Mucosa of rectum (tissue), 2 donors: Measurements from ENCODE around the gene TARM1.
A peak's percentile ranks its signal among the peaks of the same experiment; 100 is the strongest.

Experiments used
- H3K27ac ChIP-seq, 2 donors: one replicate each; pipeline ENCODE4 v1.7.0; 2013; ENCODE audit warnings: inconsistent platforms in 2 of 2, low read depth in 2 of 2, low read length in 2 of 2
- H3K27me3 ChIP-seq, 2 donors: one replicate each; pipeline ENCODE4 v1.7.0; 2013; ENCODE audit warnings: low read length in 2 of 2; ENCODE audit not compliant: control insufficient read depth in 2 of 2, insufficient read depth in 2 of 2
- H3K36me3 ChIP-seq, 2 donors: one replicate each; pipeline ENCODE4 v1.7.0; 2013; ENCODE audit warnings: low read length in 2 of 2; ENCODE audit not compliant: control insufficient read depth in 2 of 2, insufficient read depth in 2 of 2
- H3K4me1 ChIP-seq, 2 donors: one replicate each; pipeline ENCODE4 v1.7.0; 2013; ENCODE audit warnings: low read length in 2 of 2, mild to moderate bottlenecking in 1 of 2; ENCODE audit not compliant: control insufficient read depth in 2 of 2, insufficient read depth in 2 of 2
- H3K4me3 ChIP-seq, 2 donors: one replicate each; pipeline ENCODE4 v1.7.0; 2013; ENCODE audit warnings: low read length in 2 of 2
- H3K9ac ChIP-seq, 2 donors: one replicate each; pipeline ENCODE4 v1.7.0; 2013; ENCODE audit warnings: low read length in 2 of 2, low read depth in 1 of 2, mild to moderate bottlenecking in 1 of 2
- H3K9me3 ChIP-seq, 2 donors: one replicate each; pipeline ENCODE4 v1.7.0; 2013; ENCODE audit warnings: low read length in 2 of 2; ENCODE audit not compliant: control insufficient read depth in 2 of 2
- donor health status: healthy.
- donor health status: Normal muscosa, but diverticular disease.

Gene TARM1

GRCh38 chr19:54115109-54116063, 34.2 kb upstream of the TARM1 start, which contains the start of the genes PRPF31 and TFPT:
Gene PRPF31, plus strand, starts transcription at chr19:54115754. Its CDS starts 2,525 bp downstream, at chr19:54118279.
Gene TFPT, minus strand, starts transcription at chr19:54115657. Its CDS starts 388 bp downstream, at chr19:54115269.
- Histone ChIP-seq H3K9ac (peak within 1 kb of the TSS; percentile 88 to 95), H3K9me3 (no peaks in the 10 kb centered on the region), H3K36me3 (peaks cover 14 to 18% of the 10 kb centered on the region in 2 donors), H3K27ac (peak within 1 kb of the TSS; percentile 90 to 94), H3K4me1 (peaks cover 14 to 18% of the 10 kb centered on the region in 2 donors), H3K4me3 (peak within 1 kb of the TSS; percentile 94), H3K27me3 (no peaks in the 10 kb centered on the region)

- Histone ChIP-seq H3K4me3 (peak overlapping the region; percentile 94), H3K27ac (peak overlapping the region; percentile 19 to 94), H3K9ac (peak overlapping the region; percentile 88 to 95), H3K36me3 (peaks cover 16 to 19% of the 10 kb centered on the region in 2 donors), H3K4me1 (peaks cover 14 to 18% of the 10 kb centered on the region in 2 donors), H3K9me3 (no peaks in the 10 kb centered on the region), H3K27me3 (no peaks in the 10 kb centered on the region)
These were observed 33.4 kb upstream of the TARM1 start for GRCh38 chr19:54114340-54115108.

GRCh38 chr19:54109651-54110050, 28.5 kb upstream of the TARM1 start:
- Histone ChIP-seq H3K27ac (no peak overlapping the region), H3K9ac (no peak overlapping the region), H3K9me3 (no peaks in the 10 kb centered on the region), H3K4me1 (peaks cover 8% of the 10 kb centered on the region in 2 donors), H3K36me3 (peaks cover 42 to 53% of the 10 kb centered on the region in 2 donors), H3K27me3 (no peaks in the 10 kb centered on the region), H3K4me3 (no peak overlapping the region)

GRCh38 chr19:54108496-54108895, 27.3 kb upstream of the TARM1 start:
- Histone ChIP-seq H3K9ac (no peak overlapping the region), H3K4me3 (no peak overlapping the region), H3K36me3 (peaks cover 42 to 53% of the 10 kb centered on the region in 2 donors), H3K27me3 (no peaks in the 10 kb centered on the region), H3K9me3 (no peaks in the 10 kb centered on the region), H3K4me1 (peaks cover under 1% of the 10 kb centered on the region in 2 donors), H3K27ac (no peak overlapping the region)

DNA sequence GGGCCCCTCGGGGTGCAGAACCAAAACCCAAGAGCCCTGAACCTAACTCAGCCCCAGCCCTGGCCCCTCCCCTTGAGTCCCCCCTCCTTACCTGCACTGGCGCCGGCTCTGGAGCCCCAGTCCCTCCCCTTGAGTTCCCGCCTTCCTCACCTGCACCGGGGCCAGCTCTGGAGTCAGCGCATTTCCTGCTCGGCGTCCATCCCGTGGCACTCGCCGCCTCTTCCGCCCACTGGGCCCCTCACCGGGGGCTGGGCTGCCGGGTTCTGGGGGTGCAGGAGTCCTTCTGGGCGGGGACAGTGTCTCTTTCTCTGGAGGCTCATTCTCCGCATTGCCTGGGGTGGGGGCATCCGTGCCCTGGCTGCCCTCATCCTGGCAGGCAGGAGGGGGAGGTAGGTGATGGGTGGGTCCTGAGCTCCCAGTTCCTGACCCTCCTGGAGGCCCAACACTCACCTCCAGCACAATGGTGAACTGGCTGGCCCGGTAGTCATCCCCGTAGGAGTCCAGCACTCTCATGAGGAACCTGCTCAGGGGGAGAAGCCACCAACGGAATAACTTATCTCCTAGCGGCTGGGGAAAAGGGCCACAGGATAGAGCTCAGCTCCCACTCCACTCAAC, 26.8 kb upstream of the TARM1 start:
- Histone ChIP-seq H3K9me3 (no peaks in the 10 kb centered on the region), H3K9ac (no peak overlapping the region), H3K4me1 (peaks cover 4 to 5% of the 10 kb centered on the region in 2 donors), H3K27ac (no peak overlapping the region), H3K4me3 (no peak overlapping the region), H3K36me3 (peaks cover 39 to 51% of the 10 kb centered on the region in 2 donors), H3K27me3 (no peaks in the 10 kb centered on the region)

DNA sequence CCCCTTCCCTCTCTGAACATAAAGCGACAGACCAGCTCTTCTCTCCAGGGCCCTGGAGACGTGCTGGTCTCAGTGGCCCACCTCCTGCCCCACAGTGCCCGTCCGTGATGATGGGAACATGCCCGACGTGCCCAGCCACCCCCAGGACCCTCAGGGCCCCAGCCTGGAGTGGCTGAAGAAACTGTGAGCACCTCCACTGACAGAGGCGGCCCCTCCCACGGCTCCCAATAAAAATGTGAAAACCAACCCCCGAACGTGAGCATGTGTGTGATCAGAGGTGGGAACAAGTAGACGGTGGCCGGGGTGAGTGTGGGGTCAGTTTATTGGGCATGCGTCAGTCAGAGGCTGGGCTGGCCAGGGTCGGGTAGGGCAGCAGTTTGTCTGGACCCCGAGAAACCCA, 25.6 kb upstream of the TARM1 start:
- Histone ChIP-seq H3K9ac (no peak overlapping the region), H3K4me3 (no peak overlapping the region), H3K4me1 (peaks cover 8 to 12% of the 10 kb centered on the region in 2 donors), H3K36me3 (peaks cover 39 to 51% of the 10 kb centered on the region in 2 donors), H3K27ac (no peak overlapping the region), H3K9me3 (no peaks in the 10 kb centered on the region), H3K27me3 (no peaks in the 10 kb centered on the region)

DNA sequence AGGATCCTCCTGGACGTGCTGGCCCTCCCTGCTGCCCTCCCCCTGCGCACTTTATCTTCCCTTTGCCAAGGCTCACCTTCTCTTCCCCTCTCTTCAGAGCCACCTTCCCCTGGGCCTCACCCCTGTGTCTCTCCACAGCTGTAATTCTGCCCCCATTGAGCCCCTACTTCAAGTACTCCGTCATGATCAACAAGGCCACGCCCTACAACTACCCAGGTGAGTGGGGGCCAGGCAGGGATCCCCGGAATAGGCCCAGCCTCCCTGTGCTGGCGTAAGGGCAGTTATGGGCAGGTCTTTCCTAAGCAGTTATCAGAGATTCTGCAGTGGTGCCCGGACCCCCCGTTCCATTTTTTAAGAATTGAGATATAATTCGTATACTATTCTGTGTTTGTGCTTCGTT, 24.6 kb upstream of the TARM1 start:
- Histone ChIP-seq H3K27ac (no peak overlapping the region), H3K27me3 (no peaks in the 10 kb centered on the region), H3K9ac (no peak overlapping the region), H3K9me3 (no peaks in the 10 kb centered on the region), H3K4me3 (no peak overlapping the region), H3K36me3 (peaks cover 35 to 49% of the 10 kb centered on the region in 2 donors), H3K4me1 (peaks cover 8 to 12% of the 10 kb centered on the region in 2 donors)

GRCh38 chr19:54104998-54105715, 24.0 kb upstream of the TARM1 start:
- H3K9ac ChIP-seq, result no peak overlapping the region
- no peaks in the 10 kb centered on the region for H3K9me3 ChIP-seq
- H3K4me3 ChIP-seq, result no peak overlapping the region
- H3K27me3 ChIP-seq, result no peaks in the 10 kb centered on the region
- peaks cover 8 to 12% of the 10 kb centered on the region in 2 donors for H3K4me1 ChIP-seq
- H3K36me3 ChIP-seq, result peaks cover 33 to 45% of the 10 kb centered on the region in 2 donors
- H3K27ac ChIP-seq, result no peak overlapping the region

DNA sequence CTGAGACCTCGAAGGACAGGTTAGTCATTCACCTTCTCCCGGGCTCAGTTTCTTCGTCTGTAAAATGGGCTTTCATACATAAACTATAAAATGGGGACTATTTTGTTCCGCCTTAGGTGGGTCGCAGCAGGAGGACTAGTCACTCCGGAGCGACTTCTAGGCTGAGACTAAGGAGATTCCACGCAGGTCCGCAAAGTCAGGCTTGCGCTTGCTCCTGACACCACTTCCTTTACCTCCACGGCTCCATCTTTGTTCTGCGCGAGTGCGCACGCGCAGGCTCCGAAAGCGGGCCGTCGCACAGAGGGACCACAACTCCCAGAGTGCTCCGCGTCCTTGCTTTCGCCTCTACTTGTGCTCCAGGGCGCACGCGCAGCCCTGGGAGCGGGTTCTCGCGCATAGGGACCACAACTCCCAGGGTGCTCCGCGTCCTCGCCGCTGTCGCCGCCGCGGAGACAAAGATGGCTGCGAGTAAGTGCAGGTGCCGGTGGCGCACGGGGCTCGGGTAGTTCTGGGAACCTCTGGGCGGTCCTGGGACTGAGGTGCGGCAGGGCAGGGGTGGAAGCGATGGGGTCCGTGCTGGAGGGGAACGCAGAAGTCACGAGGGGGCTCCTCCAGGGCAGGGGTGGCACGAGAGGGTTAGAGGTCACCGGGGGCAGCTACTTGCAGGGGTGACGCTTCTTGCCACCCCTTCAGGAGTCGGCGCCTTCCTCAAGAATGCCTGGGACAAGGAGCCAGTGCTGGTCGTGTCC, 21.4 kb upstream of the TARM1 start, which contains the start of gene NDUFA3:
NDUFA3 (plus strand) TSS at position 435 of the 749 bp plus-strand sequence; CDS start at position 459, 24 bp downstream.
- Histone ChIP-seq H3K9me3 (no peaks in the 10 kb centered on the region), H3K4me3 (peak within 1 kb of the TSS; percentile 93 to 100), H3K4me1 (peaks cover 8 to 12% of the 10 kb centered on the region in 2 donors), H3K27me3 (no peaks in the 10 kb centered on the region), H3K36me3 (peaks cover 13 to 23% of the 10 kb centered on the region in 2 donors), H3K9ac (peak within 1 kb of the TSS; percentile 79 to 84), H3K27ac (peak within 1 kb of the TSS; percentile 46 to 68)
